Left hindlimb (tissue), 1 donor: ENCODE results near the gene IL17RB.

Experiments
- DNase-seq: peaks from one replicate; pipeline ENCODE4 v3.0.0-alpha.2; 2018

IL17RB gene

DNA sequence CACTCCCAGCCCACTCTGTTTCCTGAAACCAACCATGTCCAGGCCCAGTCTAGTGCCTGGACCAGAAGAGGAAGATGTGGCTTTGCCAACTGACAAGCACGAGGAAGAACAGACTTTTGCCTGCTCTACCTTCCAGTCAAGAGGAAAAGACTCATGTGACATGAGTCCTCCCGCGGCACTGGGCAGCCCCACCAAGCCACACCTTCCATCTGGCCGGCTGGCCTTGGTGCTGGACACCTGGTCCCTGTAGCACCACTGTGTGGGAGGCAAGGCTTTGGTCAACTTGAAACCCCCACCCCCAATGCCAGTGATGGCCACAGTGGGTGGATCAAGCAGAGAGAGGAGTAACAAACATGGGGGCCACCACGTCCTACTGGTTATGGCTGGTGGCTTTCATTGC is 12.7 kb upstream of the IL17RB start:
- no peak for DNase-seq

DNA sequence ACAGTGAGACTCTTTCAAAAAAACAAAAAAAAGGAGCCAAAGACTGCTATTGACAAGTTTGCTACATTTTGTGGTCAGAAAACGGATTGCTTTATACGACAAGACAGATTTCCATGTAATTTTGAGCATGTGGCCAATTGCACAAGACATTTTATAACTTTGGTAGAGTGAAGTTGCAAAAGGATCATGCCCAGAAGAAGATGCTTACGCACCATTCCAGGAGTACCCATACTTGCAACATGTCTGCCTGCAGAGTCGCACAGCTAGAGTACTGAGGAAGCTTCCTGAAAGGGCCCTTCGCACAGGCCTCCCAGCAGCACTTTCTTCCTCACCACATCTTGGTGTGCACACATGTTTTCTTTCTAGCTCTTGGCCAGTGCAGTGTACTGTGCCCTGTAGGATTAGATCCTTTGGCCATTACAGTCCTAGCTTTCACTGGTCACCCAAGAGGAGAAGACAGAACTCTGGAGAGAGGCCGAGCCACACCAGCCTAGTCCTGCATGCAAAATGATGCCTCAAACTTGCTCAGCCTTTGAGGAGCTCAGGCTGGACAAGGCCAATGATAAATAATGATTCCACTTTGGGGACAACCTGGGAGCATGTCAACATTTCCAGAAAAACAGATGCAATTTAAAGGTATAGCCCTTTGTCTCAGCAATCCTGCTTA is 11.8 kb upstream of the IL17RB start:
- DNase-seq: no peak

DNA sequence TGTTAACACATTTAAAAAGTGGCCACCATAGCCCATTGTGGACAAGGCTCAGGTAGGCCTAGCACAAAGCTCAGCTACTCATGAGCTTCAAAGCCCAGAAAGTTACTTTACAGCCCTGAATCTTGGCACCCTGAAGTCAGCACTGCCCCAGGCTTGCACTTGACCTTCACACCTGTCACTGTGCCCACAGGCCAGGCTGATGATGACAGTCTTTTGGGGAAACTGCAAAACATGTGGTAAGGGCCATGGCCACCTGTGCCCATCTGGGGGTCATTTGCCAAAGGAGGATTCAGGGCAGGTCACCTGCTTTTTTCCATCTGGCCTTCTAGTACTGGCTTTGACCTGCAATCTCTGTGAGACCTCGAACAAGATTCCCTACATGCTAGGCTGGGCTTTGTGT is 11.1 kb upstream of the IL17RB start:
- no peak for DNase-seq

DNA sequence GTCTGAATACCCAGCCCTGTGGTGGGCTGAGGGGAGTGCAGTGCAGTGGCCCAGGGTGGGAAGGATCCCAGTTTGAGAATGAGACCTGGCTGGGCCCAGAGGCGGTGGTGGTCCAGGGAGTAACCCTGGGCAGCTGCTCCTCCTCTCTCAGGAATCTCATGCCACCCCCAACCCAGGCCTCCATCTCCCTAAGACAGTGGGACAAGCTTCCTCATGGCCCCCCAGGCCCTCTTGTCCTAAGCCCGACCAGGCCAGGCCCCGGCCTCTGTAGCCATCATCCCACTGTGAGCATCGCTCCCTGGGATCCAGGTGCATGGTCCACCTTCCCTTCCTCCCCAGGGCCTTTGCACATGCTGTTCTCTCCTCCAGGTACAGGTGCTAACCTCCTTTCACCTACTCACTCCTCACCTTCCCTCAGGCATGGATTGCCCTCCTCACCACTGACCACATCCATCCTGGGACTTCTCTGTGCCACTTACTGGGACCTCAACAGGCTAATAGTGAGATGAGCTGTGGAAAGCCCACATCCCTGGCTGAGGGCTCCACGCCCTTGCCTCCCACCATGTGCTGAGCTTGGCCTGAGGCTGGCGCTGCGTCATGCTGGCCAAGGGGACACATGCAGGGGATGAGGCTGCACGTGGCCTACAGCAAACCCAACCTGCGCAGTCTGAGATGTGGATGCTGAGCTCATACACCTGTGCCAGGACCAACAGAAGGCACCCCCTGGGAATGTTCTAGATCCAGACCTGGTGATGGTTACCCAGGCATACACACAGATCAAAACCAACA is 10.1 kb upstream of the IL17RB start:
- no peak for DNase-seq

DNA sequence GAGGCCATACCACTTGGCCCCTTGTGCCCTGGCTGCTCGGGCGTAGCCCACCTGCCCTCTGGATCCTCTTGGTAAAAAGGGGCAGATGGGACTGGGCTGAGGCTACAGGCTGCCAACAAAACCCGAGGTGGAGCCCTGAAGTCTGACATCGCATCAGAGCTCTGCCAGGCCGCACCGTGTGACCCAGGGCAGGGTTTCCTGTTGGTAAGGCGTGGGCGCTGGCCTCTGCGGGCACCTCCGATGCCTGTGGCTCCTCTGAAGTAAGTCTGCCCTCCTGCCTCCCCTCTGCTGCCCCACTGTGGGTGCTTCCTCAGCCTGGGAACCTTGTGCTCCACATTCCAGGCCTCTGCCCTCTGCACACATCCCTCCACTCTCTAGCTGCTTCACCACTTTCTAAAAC is 9.0 kb upstream of the IL17RB start:
- DNase-seq: no peak

DNA sequence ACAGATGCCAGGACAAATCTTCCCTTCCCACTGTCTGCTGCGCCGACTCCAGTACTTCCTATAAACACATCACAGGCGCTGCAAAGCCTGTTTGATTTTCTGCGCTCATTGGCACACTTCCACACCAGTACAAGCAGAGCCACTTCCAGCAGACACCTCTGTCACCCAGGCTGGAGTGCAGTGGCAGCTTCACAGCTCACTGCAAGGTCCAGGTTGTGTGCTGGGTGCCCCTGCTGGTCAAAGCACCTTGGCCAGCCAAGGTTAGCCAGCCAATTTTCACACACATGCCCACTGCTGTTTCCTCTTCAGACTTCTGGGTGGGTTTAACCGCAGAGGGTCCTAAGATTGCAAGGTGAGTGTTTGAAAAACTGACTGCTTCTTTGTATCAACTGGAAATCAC is 5.1 kb upstream of the IL17RB start:
- DNase-seq: no peak

DNA sequence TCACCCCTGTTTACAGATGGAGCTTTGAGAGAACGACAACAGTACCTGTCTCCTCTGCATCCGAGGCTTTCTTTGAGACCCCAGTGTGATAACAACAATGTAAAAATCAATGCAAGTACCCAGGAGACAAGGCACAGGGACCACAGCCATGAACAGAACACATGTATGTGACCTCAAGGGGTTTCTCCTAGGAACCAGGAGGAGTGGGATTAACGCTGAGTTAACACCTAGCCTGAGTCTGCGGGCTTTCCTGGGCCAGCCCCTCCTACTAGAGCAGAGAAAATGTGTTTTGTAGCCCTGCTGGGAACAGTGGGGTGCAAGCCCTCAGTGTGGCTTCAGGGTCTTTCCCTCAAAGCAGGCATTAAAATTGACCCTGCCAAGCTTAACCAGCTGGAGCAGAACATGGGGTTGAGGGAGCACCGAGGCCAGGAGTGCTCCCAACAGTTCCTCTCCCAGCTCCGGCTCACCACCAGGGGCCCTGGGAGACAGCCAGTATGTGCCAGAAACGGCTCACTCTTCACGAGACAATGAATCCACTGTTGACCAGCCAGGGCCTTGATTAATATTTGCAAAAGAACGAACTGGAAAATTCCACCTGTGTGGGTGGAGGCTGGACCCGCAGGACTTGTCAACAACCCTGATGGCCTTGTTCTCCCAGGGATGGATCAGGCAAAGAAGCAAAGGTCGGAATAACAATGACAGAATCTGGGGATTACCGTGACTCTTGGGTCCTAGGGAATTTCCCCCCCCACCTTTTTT is 3.8 kb upstream of the IL17RB start:
- peak; percentile 57 for DNase-seq

DNA sequence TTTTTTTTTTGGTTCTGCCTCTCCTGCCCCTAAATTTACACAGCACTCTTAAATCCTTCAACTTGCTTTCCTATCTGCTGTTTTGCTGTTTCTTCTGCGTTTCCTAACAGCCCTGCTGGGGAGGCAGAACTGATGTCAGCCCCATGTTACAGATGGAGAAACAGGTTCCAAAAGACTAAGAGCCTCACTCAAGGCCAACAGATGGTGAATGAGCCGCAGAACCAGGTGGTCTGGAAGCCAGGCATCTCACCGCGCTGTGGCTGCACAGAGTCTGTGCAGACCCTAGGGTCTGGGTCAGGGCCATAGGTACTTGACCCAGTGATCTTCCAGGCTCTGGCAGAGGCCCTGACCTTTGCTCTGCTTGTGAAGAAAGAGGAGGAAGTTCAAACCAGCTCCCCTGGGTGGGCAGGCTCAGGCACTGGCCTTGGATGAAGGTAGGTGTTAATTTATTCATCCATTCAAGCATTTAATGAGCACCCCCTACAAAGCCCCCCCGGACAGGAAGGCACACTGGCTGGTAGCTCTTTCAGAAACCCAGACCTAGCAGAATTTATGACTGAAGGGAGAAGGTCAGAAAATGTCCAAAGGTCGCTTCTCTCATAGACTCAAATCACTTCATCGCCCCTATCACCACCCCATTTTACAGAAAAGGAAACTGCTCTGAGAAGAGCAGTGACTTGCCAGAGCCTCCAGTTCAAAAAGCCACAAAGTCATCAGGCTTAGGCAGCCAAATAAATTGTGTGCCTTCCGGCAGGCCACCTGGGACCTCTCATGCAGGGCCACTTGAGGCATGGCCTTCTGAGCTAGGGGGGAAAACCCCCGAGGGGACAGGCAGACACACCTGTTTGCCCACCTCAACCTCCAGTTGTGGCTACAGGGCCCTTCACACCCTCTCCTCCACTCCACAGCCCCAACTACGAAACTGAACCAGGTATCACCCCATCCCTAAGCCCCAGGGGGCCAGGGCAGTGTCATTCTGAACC is 2.9 kb upstream of the IL17RB start:
- DNase-seq: no peak

DNA sequence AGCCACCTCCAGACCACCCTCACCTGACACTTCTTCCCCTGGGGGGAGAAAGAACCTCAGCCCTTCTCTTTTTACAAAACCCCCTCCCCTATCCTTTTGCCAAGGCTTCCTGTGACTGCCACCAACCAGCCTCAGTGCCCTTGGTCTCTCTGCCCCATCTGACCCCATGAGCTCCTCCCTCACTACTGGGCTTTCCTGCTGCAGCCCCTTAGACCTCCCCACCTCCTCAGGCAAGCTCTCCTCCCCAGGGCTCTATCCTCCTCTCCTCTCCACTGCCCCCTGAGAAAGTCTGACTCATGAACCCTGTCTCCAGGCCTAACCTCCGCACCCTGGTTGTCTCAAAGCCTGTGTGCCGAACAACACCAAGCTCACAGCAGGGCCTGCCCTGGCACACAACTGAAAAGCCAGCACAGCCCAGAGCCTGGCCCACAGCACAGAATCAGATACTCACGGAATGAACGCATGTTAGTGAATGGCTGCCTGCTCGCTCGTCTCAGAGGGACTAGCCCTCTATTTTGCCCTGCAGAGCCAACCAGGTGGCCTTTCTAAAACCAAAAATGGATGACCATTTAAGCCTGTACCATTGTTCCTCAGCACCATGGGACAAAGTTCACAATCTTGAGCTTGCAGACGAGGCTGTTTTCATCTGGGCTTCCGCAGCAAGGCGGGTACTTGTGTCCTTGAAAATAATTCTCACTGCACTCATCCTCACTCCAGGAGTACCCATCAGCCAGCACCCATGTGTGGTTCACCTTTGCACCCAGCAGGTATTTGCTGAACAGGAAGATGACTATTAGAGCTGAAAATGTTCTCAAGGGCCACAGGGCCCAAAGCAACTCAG is 1.9 kb upstream of the IL17RB start:
- DNase-seq: no peak

DNA sequence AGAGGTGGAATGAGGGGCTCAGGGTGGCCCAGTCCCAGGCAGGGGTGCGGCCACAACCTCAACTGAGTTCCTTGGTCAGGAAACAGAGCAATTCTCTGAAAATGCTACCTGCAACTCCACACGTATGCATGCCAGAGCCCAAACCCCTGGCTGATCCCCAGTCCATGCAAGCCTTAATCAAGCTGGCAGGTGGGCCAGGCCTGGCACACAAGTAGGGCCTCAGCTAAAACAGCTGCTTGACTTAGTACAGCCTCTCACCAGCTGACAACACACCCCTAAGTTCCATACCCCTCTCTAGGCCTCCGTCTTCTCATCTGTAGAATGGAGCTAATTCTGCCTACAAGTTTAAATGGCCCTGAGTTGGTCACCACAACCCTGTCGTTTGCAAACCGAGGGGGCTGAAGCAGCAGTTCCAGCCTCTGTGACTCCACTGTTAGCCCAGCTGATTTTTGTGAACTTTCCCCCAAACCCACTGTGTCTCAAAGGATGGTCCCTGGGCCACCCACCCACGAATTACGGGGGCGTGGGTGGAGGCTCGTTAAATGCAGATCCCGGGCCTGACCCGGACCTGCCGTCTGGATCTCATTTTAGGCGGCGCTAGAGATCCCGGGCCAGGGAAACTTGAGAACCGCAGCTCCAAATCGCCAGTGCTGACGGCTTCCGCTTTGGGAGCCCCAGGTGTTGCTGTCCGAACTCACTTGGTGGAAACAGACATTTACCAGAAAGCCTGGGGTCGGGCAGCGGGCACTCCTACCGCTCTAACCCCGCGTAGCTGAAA is 1.1 kb upstream of the IL17RB start:
- peak; percentile 74 for DNase-seq

DNA sequence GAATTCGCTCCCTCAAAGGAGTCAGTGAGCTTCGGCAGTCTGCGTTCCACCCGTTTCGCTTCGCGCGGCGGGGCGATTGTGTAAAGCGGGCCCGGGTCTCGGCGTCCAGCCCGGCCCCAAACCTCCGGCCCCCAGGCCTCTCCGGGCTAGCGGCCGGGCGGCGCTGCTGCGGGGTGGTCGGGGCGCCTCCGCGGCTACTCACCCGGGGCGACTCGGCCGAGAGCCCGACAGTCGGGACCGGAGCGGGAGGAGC is 561 bp upstream of the IL17RB start:
- no peak for DNase-seq

DNA sequence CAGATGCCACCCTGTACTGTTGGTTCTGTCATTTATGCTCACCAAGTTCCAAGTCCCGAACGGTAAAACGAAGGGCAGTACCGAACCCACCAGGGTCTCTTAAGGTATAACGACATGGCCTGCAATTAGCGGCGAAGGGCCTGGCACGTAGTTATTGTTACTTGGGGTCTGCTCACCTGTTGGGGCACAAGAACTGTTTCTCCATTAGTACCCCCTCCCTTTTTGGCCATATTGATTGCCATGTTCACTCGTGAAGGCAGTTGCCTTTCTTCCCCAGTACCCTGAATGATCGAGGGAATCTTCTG is 435 bp downstream of the IL17RB start:
- DNase-seq: no peak

DNA sequence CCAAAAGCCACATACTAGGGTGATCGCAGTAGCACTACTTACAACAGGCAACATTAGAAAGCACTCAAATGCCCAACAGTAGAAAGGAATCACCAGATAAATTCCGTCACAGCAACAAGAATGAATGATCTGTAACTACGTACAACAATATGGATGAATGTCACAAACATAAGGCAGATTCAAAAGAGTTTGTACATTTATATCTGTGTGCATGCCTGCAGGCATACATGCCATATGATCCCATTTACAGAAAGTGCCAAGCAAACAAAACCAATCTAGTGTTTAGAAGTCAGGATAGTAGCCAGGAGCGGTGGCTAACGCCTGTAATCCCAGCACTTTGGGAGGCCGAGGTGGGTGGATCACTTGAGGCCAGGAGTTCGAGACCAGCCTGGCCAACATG is 3.5 kb downstream of the IL17RB start:
- no peak for DNase-seq

DNA sequence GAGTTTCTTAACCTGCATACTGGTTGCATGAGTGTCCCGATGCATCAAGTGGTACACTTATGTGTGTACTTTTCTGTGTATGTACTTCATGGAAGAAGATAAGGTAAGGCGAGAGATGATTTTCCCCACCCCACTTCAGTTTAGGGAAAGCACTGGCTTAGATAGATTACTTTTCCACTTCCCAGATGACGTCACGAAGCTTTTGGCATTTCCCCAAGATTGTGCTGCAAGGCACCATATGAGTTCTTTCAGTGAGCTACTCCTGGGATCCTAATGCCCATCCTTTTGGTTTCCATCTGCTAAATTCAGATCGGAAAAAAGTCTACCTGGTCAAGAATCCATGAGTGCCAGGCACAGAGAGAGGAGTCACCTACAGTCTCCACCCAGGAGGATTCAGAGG is 4.5 kb downstream of the IL17RB start:
- DNase-seq: no peak

DNA sequence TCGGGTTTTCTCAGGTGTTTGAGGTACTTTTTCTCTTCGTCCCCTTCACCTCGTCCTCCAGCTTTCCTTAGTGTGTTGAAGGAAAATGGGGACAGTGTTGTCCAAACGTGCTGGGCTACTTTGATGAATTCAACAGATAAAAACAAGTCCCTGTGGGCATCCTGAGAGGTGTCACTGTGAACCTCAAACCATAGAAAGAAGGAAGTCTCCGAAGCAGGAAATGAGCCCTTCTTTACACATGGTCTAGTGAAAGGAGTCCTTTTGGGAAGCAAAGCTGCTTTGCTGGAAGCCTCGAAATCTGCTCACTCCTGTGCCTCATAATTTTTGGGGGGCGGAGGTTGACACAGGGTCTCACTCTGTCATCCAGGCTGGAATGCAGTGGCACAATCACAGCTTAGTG is 10.6 kb downstream of the IL17RB start:
- DNase-seq: no peak

DNA sequence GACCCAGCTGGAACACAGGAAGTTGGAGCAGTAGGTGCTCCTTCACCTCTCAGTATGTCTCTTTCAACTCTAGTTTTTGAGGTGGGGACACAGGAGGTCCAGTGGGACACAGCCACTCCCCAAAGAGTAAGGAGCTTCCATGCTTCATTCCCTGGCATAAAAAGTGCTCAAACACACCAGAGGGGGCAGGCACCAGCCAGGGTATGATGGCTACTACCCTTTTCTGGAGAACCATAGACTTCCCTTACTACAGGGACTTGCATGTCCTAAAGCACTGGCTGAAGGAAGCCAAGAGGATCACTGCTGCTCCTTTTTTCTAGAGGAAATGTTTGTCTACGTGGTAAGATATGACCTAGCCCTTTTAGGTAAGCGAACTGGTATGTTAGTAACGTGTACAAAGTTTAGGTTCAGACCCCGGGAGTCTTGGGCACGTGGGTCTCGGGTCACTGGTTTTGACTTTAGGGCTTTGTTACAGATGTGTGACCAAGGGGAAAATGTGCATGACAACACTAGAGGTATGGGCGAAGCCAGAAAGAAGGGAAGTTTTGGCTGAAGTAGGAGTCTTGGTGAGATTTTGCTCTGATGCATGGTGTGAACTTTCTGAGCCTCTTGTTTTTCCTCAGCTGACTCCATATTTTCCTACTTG is 11.9 kb downstream of the IL17RB start:
- DNase-seq: no peak

DNA sequence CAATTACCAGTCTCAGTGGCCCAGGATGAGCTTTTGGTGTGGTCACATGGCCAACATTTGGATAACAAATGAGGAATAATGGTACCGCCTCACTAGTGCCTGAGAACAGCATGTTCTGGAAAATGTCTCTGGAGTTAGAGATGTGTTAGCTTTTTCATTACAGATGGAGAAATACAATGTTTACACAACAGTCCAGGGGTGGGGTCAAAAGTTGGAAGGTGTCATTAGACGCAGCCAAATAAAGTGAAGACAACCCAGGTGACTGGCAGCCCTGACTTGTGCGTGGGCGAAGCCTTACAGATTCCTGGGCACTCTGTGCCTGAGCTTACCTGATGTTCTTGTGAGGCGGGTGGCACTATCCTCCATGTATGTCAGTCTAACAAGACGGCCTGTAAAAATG is 12.8 kb downstream of the IL17RB start:
- DNase-seq: no peak

DNA sequence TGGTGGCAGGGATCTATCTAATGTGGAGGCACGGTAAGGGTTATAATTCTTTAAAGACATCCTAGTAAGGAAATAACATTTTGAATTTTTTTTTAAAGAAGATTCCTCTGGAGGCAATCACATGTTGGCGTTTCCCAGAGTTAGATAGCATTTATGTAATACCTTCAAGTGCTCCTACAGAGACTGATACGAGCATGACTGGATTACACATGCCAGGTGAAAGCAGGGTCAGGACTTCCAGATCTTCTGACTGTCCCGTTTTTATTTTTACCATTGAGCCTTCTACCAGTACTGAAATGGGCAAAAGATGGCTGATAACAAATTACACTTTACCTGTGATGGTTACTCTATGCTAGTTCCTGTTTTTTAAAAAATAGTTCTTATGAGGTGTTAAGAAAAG is 13.8 kb downstream of the IL17RB start:
- DNase-seq: no peak

DNA sequence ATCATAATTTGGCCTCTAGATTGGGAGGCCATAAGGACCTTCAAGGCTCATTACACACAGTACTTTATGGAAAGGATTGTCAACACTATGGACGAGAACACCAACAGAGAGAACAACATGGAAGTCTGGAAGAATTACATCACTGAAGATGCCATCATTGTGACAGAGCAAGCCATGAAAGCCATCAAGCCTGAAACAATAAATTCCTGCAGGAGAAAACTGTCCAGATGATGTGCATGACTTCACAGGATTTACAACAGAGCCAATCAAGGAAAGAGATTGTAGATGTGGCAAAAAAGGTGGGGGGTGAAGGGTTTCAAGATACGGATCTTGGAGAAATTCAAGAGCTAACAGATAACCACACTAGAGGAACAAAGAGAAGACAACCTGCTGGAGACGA is 15.9 kb downstream of the IL17RB start:
- DNase-seq: no peak

DNA sequence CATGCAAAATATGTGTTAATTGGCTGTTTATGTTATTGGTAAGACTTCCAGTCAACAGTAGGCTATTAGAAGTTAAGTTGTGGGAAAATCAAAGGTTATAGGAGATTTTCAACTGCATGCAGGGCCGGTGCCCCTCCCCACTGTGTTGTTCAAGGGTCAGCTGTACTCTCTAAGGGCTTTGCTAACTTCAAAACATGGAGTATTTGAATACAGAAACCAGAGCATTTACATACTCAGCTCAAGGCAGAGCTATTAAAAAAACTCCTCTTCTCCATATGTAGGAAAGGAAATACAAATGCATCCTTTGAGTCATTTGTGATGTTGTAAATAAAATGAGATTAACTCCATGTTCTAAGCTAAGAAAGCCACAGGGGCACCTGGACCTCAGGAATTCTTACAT is 16.8 kb downstream of the IL17RB start:
- DNase-seq: no peak
